SH-SY5Y (cell line): ENCODE data around the gene SEPTIN1.

Source experiments
- GATA2 ChIP-seq: IDR thresholded peaks from 2 replicates; pipeline ENCODE4 v1.6.1; 2011; ENCODE audit warnings: mild to moderate bottlenecking, low read depth, low read length
- GATA3 ChIP-seq: IDR thresholded peaks from 2 replicates; pipeline ENCODE4 v1.6.1; 2011; ENCODE audit warnings: low read depth, mild to moderate bottlenecking, low read length, moderate library complexity

DNA sequence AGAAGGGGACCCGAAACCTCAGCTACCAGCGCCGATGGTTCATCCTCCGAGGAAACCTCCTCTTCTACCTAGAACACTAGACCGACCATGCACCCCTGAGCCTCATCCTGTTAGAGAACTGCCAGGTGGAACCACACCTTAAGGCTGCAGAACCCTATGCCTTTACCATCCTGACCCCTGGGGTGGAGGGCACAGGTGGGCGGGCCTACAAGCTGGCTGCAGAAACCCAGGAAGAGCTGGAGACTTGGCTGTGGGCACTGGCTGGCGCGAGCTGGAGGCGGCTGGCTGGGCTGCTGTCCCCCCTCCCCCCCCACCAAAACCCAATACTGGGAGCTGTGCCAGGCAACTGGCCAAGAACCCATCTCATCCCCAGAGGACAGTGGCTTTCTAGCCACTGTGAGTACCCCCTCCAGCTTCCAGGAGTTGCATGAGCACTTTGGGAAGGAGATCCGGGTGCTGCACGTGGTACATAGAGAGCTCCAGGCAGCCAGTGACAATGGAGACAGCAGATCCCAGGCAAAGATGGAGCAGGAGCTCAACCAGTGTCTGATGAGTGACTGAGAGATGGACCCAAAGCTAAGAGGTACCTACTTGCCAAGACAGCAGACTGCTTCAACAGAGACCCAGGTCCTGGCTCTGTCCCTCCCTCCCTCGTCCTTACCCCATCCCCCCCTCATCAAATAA lies 25.8 kb downstream of the SEPTIN1 start:
- TF ChIP-seq GATA3: no peak
- no peak for TF ChIP-seq GATA2
